ENCODE results near the gene THG1L. TPM values are rescaled to one million over a fixed set of nuclear protein-coding genes. Genes with fewer than 3 reads are reported as not detected.
"Not testable (repeated sequence)": the region's sequence is repeated elsewhere in the genome, so short reads cannot be mapped to it uniquely, and the experiment has no call there.

The THG1L gene
- total and polyA plus RNA-seq, 10 of the 15 experiments (the other 5 are each of a cell fraction or from before 2014, with no cell fraction given), result 24.8 to 58.0 (median 34.5) TPM

GRCh38 chr5:157690690-157691433 is 40.4 kb upstream of the THG1L start:
- ChIA-PET CTCF (interaction anchor here (1.0 to 1.7 kb wide), 7 partner anchors 9 to 53 kb away, joined by 3 to 7 read pairs (median 5); partner anchors contain the start of gene LSM11), POLR2A (no interaction called here), SMC1A (ENCODE audit: uncharacterized antibody, unreplicated experiment) (interaction anchor here (0.6 to 0.9 kb wide), 2 partner anchors 11 to 17 kb away, joined by 3 read pairs; no protein-coding TSS in a partner anchor), RAD21 (ENCODE audit: unreplicated experiment) (interaction anchor here (0.5 to 0.9 kb wide), 2 partner anchors 52 to 484 kb away, joined by 3 read pairs; partner anchors contain the start of gene LSM11)
- WGBS (ENCODE audit: insufficient coverage, insufficient replicate concordance, low lambda C conversion rate, missing lambda C conversion rate), result 80% methylated on average over 51 of the region's 53 CpGs
- H3K27ac ChIP-seq (ENCODE audit: control insufficient read depth, insufficient read depth), result no peak overlapping the region
- no peak for DNase-seq (ENCODE audit: low read depth, low spot score)
- TF ChIP-seq MAX (IDR thresholded peaks at IDR 0.05; ENCODE audit: low read depth, low read length) (no peak), IKZF1 (conservative IDR thresholded peaks at IDR 0.05) (0 out of 2 replicates have a peak, but pooled peaks have one; percentile 10)
- H3K4me3 ChIP-seq, result no peak overlapping the region
- H3K4me2 ChIP-seq (ENCODE audit: control insufficient read depth, insufficient read depth), result no peak overlapping the region
- BruUV-seq (replicated peaks), result no TSS peak
- ATAC-seq, result no peak
- no peak overlapping the region for H3K9ac ChIP-seq (ENCODE audit: control insufficient read depth, insufficient read depth, low read length)
- in situ Hi-C loops (cut with MboI), result no loop called here
- H3K36me3 ChIP-seq (ENCODE audit: control insufficient read depth in 2 of 2, insufficient read depth in 2 of 2, low read length in 1 of 2), result no peaks in the 10 kb centered on the region
- no peaks in the 10 kb centered on the region for H4K20me1 ChIP-seq (ENCODE audit: control insufficient read depth, insufficient read depth)
- no peaks in the 10 kb centered on the region for H3K4me1 ChIP-seq (ENCODE audit: control insufficient read depth, insufficient read depth, low read length)
- no peaks in the 10 kb centered on the region for H3K79me2 ChIP-seq (ENCODE audit: control insufficient read depth, insufficient read depth, low read length)
- no peak for FAIRE-seq
- peaks cover 2% of the 10 kb centered on the region; the same call in 1 of the 3 replicates for H3K9me3 ChIP-seq (replicated peaks; ENCODE audit: control insufficient read depth, insufficient read depth, low read length)
- intact Hi-C loops (cut with micrococcal nuclease; ENCODE audit: unreplicated experiment), result no loop called here
- peak overlapping the region; percentile 29 for H2AFZ ChIP-seq (ENCODE audit: control insufficient read depth, low read depth, low read length)
- no peaks in the 10 kb centered on the region for H3K27me3 ChIP-seq (replicated peaks in 1 of 2; ENCODE audit: control insufficient read depth in 2 of 2, insufficient read depth in 2 of 2, low read length in 1 of 2)

- ChIA-PET RAD21 (ENCODE audit: unreplicated experiment) (interaction anchor here (1.3 kb wide), 1 partner anchor 50 kb away, joined by 3 read pairs; the partner anchor contains the start of gene LSM11), SMC1A (ENCODE audit: uncharacterized antibody, unreplicated experiment) (interaction anchor here (1.4 kb wide), 1 partner anchor 24 kb away, joined by 4 read pairs; no protein-coding TSS in a partner anchor), CTCF (interaction anchor here (0.9 to 2.1 kb wide), 3 partner anchors 13 to 49 kb away, joined by 3 to 5 read pairs (median 4); no protein-coding TSS in a partner anchor)
- in situ Hi-C loops (cut with MboI); H3K4me2 ChIP-seq (ENCODE audit: control insufficient read depth, insufficient read depth); ATAC-seq; H2AFZ ChIP-seq (ENCODE audit: control insufficient read depth, low read depth, low read length); H3K4me1 ChIP-seq (ENCODE audit: control insufficient read depth, insufficient read depth, low read length); FAIRE-seq; H3K9me3 ChIP-seq (replicated peaks; ENCODE audit: control insufficient read depth, insufficient read depth, low read length); intact Hi-C loops (cut with micrococcal nuclease; ENCODE audit: unreplicated experiment); H3K27ac ChIP-seq (ENCODE audit: control insufficient read depth, insufficient read depth); BruUV-seq (replicated peaks); H3K9ac ChIP-seq (ENCODE audit: control insufficient read depth, insufficient read depth, low read length); H3K36me3 ChIP-seq (ENCODE audit: control insufficient read depth in 2 of 2, insufficient read depth in 2 of 2, low read length in 1 of 2); H3K79me2 ChIP-seq (ENCODE audit: control insufficient read depth, insufficient read depth, low read length); H3K4me3 ChIP-seq; H4K20me1 ChIP-seq (ENCODE audit: control insufficient read depth, insufficient read depth); POLR2A ChIA-PET; DNase-seq (ENCODE audit: low read depth, low spot score); H3K27me3 ChIP-seq (replicated peaks in 1 of 2; ENCODE audit: control insufficient read depth in 2 of 2, insufficient read depth in 2 of 2, low read length in 1 of 2): not testable (repeated sequence)
- 67% methylated on average over 20 of the region's 25 CpGs for WGBS (ENCODE audit: insufficient coverage, insufficient replicate concordance, low lambda C conversion rate, missing lambda C conversion rate)
These were observed 37.4 kb upstream of the THG1L start for GRCh38 chr5:157693816-157694215.

GRCh38 chr5:157696154-157696553 is 35.1 kb upstream of the THG1L start:
- FAIRE-seq; intact Hi-C loops (cut with micrococcal nuclease; ENCODE audit: unreplicated experiment); H3K4me1 ChIP-seq (ENCODE audit: control insufficient read depth, insufficient read depth, low read length); DNase-seq (ENCODE audit: low read depth, low spot score); H3K27ac ChIP-seq (ENCODE audit: control insufficient read depth, insufficient read depth); H3K4me2 ChIP-seq (ENCODE audit: control insufficient read depth, insufficient read depth); H3K9me3 ChIP-seq (replicated peaks; ENCODE audit: control insufficient read depth, insufficient read depth, low read length); H3K36me3 ChIP-seq (ENCODE audit: control insufficient read depth in 2 of 2, insufficient read depth in 2 of 2, low read length in 1 of 2); in situ Hi-C loops (cut with MboI); SMC1A ChIA-PET (ENCODE audit: uncharacterized antibody, unreplicated experiment); H3K4me3 ChIP-seq; H3K79me2 ChIP-seq (ENCODE audit: control insufficient read depth, insufficient read depth, low read length); H2AFZ ChIP-seq (ENCODE audit: control insufficient read depth, low read depth, low read length); BruUV-seq (replicated peaks); POLR2A ChIA-PET; ATAC-seq; H3K27me3 ChIP-seq (replicated peaks in 1 of 2; ENCODE audit: control insufficient read depth in 2 of 2, insufficient read depth in 2 of 2, low read length in 1 of 2); H4K20me1 ChIP-seq (ENCODE audit: control insufficient read depth, insufficient read depth); H3K9ac ChIP-seq (ENCODE audit: control insufficient read depth, insufficient read depth, low read length): not testable (repeated sequence)
- RAD21 ChIA-PET (ENCODE audit: unreplicated experiment), result interaction anchor here (1.5 kb wide), 1 partner anchor 23 kb away, joined by 3 read pairs; no protein-coding TSS in a partner anchor
- CTCF ChIA-PET, result interaction anchor here (0.7 to 0.9 kb wide), 2 partner anchors 184 to 368 kb away, joined by 4 read pairs; no protein-coding TSS in a partner anchor
- WGBS (ENCODE audit: insufficient coverage, insufficient replicate concordance, low lambda C conversion rate, missing lambda C conversion rate), result 67% methylated on average over 3 of the region's 3 CpGs

All from GM12878 (cell line).